GM12891 (cell line): ENCODE measurements around the gene AATK.
"Not testable (repeated sequence)": the region's sequence is repeated elsewhere in the genome, so short reads cannot be mapped to it uniquely, and the experiment has no call there.

Experiments used
- DNase-seq: peaks from one replicate; pipeline ENCODE4 v3.0.0; 2011; ENCODE audit warnings: low spot score; ENCODE audit not compliant: insufficient read length
- FAIRE-seq: peaks from 2 replicates; lab custom pipeline; 2011; peaks lifted over from hg19 to GRCh38; lab: Jason Lieb, UNC
- PAX5 ChIP-seq: IDR thresholded peaks from 2 replicates; pipeline ENCODE4 v1.6.1; 2011; ENCODE audit warnings: low read length, moderate library complexity, mild to moderate bottlenecking; ENCODE audit not compliant: insufficient read depth, severe bottlenecking
- POLR2A ChIP-seq: IDR thresholded peaks from 2 replicates; pipeline ENCODE4 v1.6.1; 2011; ENCODE audit warnings: low read depth, low read length, control low read depth
- POLR2AphosphoS5 ChIP-seq: IDR thresholded peaks from 2 replicates; pipeline ENCODE4 v1.6.1; 2011; ENCODE audit warnings: low read depth, low read length, control low read depth
- POU2F2 ChIP-seq: IDR thresholded peaks from 2 replicates; pipeline ENCODE4 v1.6.1; 2011; ENCODE audit warnings: low read depth, mild to moderate bottlenecking, control low read depth, low read length, moderate library complexity
- SPI1 ChIP-seq: IDR thresholded peaks from 2 replicates; pipeline ENCODE4 v1.6.1; 2011; ENCODE audit warnings: low read depth, low read length, control low read depth
- TAF1 ChIP-seq: IDR thresholded peaks from 2 replicates; pipeline ENCODE4 v1.6.1; 2011; ENCODE audit warnings: low read depth, low read length, control low read depth

AATK gene

DNA sequence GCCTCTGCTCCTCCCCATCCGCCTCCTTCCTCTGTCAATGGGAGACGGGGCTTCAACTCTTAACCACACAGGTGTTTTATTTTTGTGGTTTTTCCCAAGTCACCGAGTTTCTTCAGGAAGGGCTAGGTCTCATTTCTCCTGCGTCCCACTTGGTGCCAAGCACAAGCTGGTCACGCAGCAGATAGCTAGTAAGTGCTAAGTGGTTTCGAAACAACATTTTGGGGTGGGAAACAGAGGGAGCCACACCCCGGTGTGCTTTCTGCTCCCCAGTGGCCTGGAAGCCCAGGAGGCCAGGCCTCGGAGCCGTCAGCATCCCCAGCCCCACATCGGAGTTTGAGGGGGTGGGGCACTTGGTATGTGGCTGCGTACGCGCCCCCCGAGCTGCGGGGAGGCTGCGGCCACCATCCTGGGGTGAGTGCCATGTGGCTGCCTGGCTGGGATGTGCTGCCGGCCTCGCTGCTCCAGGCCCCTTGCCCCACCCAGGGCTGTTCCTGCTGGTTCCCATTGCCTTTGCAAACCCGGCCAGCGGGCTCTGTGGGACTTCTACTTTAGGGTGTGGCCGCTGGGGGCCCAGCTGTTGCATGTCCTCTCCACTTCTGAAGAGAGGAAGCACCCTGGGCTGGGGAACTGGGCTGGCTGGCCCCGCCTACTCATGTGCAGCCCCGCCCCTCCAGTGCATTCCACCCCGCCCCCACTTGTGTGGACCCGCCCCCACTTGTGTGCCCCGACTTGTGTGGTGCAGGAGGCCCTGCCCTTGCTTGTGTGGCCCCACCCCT, 75.5 kb downstream of the AATK start:
- no peak for FAIRE-seq

GRCh38 chr17:81086789-81087551, 79.1 kb downstream of the AATK start:
- FAIRE-seq: no peak

More for the DNA sequence above, 75.5 kb downstream of the AATK start:
- DNase-seq: peak; percentile 65
- no peak for TF ChIP-seq POLR2A
- TF ChIP-seq PAX5: no peak
- TF ChIP-seq SPI1: no peak
- TF ChIP-seq POLR2AphosphoS5: no peak
- TF ChIP-seq POU2F2: no peak
- TF ChIP-seq TAF1: no peak

DNA sequence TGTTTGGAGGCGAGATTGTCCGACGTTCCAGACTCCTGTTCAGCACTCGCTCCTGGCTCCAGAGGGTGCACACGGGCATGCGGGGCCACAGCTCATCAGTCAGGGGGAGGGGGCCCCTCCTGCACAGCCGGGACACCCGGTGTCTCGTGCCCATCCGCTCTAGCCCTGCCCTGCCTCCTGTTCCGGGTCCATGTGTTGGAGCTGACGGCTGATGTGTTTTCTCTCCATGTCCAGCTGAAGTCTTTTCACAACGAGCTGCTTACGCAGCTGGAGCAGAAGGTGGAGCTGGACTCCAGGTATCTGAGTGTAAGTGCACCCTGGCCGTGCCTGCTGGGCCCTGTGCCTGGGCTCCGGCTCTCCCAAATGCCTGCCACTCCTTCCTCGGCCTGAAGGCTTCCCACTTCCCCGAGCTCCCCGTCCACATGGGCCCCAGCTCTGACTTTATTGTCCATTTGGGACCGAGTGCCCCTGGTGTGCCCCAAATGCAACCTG, 80.6 kb downstream of the AATK start:
- FAIRE-seq: no peak
- DNase-seq: no peak
- TF ChIP-seq POLR2AphosphoS5 (no peak), TAF1 (no peak), POLR2A (no peak), POU2F2 (no peak), SPI1 (no peak), PAX5 (no peak)

More at GRCh38 chr17:81086789-81087551, 79.1 kb downstream of the AATK start:
- TF ChIP-seq POU2F2: no peak
- no peak for TF ChIP-seq POLR2A
- no peak for TF ChIP-seq POLR2AphosphoS5
- TF ChIP-seq SPI1: no peak
- TF ChIP-seq TAF1: no peak
- no peak for TF ChIP-seq PAX5
- no peak for DNase-seq

- TF ChIP-seq TAF1 (no peak), POLR2AphosphoS5 (no peak)
- DNase-seq (no peak), FAIRE-seq (no peak)
Observed at GRCh38 chr17:81084680-81085419, 81.2 kb downstream of the AATK start.

- TF ChIP-seq TAF1 (no peak), POLR2AphosphoS5 (no peak), SPI1 (no peak), POLR2A (no peak), PAX5 (no peak), POU2F2 (no peak)
- no peak for FAIRE-seq
- no peak for DNase-seq
Observed at GRCh38 chr17:81083125-81083765, 82.8 kb downstream of the AATK start.

GRCh38 chr17:81082177-81083073, 83.6 kb downstream of the AATK start:
- FAIRE-seq (no peak), DNase-seq (no peak)
- TF ChIP-seq POU2F2: no peak
- no peak for TF ChIP-seq POLR2AphosphoS5
- TF ChIP-seq PAX5: no peak
- no peak for TF ChIP-seq SPI1
- no peak for TF ChIP-seq TAF1
- no peak for TF ChIP-seq POLR2A

DNA sequence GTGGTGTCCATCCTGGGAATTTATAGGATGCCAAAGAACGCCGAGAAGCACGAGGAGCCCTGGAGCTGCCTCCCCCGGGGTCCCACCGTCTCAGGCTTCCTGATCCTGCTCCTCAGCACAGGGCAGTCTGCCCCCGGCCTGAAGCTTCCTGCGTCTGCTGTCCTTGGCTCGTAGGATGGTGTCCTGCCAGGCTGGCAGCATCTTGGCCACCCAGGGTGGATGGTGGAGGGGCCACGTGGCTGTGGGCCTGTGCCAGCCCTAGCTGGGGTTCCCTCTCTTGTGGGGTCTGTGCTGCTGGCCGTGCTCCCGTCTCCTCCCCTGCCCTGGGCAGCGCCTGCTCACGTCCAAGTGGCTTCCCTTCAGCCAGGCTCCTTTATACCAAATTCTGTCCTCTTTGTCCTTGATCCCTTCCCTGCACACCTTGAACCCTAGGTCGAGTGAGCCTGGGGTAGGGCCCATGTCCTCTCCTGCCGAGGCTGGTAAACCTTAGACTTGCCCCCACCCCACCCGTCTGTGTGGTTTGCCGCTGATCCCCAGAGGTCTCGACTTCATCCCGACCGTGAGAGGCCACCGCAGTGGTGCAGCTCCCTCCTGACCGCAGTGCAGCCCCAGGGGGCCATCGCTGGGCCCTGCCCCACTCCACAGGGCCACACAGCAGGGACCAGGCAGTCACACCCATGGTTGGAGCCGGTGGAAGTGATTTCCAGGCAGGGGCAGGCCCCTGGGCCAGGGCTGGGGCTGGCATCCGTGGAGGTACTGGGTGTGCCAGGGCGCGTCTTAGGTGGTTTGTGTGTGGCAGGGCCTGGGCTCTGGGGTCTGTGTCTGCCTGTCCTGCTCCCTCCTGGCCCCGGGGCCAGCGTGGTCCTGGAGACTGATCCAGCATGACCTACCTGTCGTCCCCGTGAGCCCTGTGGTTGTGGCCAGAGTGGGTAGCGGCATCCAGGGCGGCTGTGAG, 84.5 kb downstream of the AATK start:
- no peak for TF ChIP-seq POU2F2
- no peak for TF ChIP-seq POLR2AphosphoS5
- no peak for TF ChIP-seq TAF1
- no peak for TF ChIP-seq POLR2A
- TF ChIP-seq SPI1: no peak
- no peak for TF ChIP-seq PAX5
- FAIRE-seq (no peak), DNase-seq (no peak)

GRCh38 chr17:81080019-81080418, 86.0 kb downstream of the AATK start:
- TF ChIP-seq PAX5 (no peak), TAF1 (no peak), SPI1 (no peak), POU2F2 (no peak), POLR2AphosphoS5 (no peak)
- FAIRE-seq: no peak
- DNase-seq: no peak

- not testable (repeated sequence) for DNase-seq, FAIRE-seq
Observed at GRCh38 chr17:81078026-81078913, 87.8 kb downstream of the AATK start.
